Central memory CD4-positive, alpha-beta T cell (primary cell): Measurements from ENCODE around the gene OOSP1.
"Not testable (repeated sequence)": the region's sequence is repeated elsewhere in the genome, so short reads cannot be mapped to it uniquely, and the experiment has no call there.

Source experiments
- DNase-seq: peaks from one replicate; pipeline ENCODE4 v3.0.0; 2022
- total RNA-seq, 3 experiments: gene quantifications; one replicate each; lab custom pipeline; 2026; lab: John Stamatoyannopoulos, UW

The OOSP1 gene
- 0 reads per million in 3 experiments for total RNA-seq

GRCh38 chr11:59938132-59938531, at the start of gene OOSP1:
OOSP1 (plus strand) TSS chr11:59938432; CDS start chr11:59938455, 23 bp downstream.
- DNase-seq, result no peak

- DNase-seq, result no peak
These were observed 46.5 kb upstream of the OOSP1 start for GRCh38 chr11:59891781-59892181.

GRCh38 chr11:59894616-59895015, 43.6 kb upstream of the OOSP1 start:
- no peak for DNase-seq

DNA sequence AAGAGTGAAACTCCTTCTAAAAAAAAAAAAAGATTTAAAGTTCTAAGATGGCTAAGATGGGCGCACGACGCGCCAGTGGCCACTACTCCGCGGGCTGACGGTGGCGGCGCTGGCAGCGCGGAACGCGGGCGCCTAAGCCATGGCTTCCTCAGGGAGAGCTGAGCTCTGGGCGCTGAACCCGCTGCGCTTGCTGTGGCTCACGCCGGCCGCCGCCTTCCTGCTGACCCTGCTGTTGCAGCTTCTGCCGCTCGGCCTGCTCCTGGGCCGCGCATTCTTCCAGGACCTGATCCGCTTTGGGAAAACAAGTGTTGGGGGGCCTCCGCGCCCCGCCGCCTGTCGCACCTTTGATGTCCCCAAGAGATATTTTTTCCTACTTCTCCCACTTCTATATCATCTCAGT, 40.2 kb upstream of the OOSP1 start:
- DNase-seq, result no peak

- DNase-seq, result no peak
These were observed 39.6 kb upstream of the OOSP1 start for GRCh38 chr11:59898650-59899049.

DNA sequence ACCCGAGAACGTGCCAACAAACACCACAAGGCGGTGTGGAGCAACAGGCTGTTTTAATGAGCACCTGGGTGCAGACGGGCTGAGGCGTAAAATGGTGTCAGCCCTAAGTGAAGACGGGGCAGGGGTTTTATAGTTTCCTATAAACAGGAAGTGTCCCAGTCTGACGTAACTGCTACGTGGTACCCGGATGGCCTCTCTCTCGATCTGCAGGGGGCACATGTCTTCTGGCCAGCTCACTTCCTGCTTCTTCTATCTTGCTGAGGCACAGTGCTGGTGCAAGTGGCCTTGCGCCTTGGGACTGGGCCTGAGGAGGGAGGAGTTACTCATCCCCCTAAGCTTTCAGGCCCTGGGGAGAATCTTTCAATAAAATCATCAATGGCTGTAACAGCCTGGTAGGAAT, 38.7 kb upstream of the OOSP1 start:
- no peak for DNase-seq

DNA sequence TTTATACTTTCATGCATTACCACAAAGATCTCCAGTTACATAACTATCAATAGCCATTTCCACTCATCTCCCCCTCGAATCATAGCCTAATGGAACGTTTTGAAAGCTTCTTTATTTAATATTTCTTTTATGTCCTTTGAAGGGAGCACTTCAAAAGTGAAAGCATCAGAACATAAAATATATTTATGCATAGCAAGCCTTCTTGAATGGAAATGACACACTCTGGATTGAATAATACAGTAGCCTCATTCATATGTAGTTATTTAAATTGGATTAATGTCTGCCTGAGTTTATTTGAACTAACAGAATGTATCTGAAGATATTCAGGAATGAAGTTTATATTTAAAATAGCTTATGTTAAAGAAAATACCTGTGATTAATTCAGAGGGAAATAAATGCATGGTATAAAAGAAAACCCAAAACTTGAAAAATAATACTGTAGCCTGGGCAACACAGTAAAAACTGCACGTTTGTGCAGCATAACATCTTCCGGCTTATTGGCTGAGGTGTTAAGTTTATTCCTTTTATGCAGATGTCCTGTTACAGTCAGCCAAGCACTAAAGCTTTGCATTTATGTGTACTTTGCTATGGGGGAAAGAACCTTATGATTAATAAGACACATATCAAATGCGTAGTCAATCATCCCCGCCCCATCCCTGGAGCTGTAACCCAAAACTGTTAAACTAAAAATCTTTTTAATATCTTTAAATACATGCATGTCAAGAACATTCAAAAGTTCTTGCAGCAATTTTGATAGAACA, 37.7 kb upstream of the OOSP1 start:
- no peak for DNase-seq

DNA sequence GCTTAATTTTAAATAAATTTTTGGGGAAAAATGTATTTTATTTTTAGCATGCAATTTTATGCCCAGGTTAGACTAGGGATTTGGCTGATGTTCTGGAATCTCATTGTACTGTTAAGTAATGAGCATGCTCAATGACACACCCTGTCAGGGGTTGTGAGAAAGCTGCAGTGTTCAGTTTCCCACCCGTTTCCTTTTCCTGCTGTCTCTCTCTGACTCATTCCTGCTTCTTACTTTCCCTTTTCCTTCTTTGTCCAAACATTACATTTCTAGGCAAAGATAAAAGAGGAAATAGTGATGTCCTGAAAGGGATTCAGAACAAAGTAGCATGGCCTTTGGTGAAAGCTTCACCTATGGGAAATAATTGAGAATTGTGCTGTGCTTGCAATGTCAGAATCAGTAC, 36.9 kb upstream of the OOSP1 start:
- no peak for DNase-seq

GRCh38 chr11:59903569-59903968, 34.7 kb upstream of the OOSP1 start:
- not testable (repeated sequence) for DNase-seq

- DNase-seq, result no peak
These were observed 19.8 kb upstream of the OOSP1 start for GRCh38 chr11:59918480-59918879.

- no peak for DNase-seq
These were observed 19.1 kb upstream of the OOSP1 start for GRCh38 chr11:59918987-59919589.

- no peak for DNase-seq
These were observed 14.4 kb upstream of the OOSP1 start for GRCh38 chr11:59923813-59924212.

DNA sequence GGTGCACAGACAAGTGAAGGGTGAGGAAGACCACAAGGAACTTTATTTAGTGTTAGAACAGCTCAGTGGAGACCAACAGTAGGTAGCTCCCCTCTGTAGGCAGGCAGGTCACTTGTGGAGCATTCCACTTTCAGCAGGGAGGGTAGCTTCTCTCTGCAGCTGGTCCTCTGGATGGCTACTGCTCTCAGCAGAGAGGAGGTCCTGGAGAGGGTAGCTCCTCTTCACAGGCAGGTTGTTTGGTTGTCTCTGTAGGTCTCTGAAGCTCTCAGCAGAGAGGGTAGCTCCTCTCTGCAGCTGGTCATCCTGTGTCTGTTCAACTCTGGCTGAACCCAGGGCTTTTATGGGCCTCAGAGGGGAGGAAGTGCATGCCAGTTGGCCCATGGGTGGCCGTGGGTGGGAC, 6.5 kb upstream of the OOSP1 start:
- DNase-seq, result no peak

GRCh38 chr11:59938718-59939117, 486 bp downstream of the OOSP1 start:
- no peak for DNase-seq

DNA sequence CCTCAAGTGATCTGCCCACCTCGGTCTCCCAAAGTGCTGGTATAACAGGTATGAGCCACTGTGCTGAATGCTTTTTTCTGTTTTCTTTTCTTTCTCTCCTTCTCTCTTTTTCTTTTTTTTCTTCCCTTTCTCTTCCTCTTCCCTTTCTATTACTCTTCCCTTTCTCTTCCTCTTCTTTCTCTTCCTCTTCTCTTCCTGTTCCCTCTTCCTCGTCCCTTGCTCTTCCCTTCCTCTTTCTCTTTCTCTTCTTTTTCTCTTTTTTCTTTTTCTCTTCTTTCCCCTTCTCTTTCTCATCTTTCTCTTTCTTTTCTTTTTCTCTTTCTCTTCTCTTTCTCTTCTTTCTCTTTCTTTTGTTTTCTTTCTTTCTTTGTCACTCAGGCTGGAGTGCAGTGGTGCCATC, 1.2 kb downstream of the OOSP1 start:
- DNase-seq, result no peak

DNA sequence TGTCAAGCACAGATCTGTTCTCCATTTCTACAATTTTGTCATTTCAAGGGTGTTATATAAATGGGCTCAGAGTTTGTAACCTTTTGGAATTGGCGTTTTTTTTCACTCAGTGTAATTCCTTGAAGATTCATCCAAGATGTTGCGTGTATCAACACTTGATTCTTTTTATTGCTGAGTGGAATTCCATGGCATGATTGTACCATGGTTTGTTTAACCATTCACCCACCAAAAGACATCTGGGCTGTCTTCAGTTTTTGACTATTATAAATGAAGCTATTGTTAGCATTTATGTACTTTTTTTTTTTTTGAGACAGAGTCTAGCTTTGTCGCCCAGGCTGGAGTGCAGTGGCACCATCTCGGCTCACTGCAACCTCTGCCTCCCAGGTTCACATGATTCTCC, 2.9 kb downstream of the OOSP1 start:
- no peak for DNase-seq

GRCh38 chr11:59943997-59944714, 5.9 kb downstream of the OOSP1 start:
- no peak for DNase-seq

GRCh38 chr11:59944720-59945119, 6.5 kb downstream of the OOSP1 start:
- no peak for DNase-seq

DNA sequence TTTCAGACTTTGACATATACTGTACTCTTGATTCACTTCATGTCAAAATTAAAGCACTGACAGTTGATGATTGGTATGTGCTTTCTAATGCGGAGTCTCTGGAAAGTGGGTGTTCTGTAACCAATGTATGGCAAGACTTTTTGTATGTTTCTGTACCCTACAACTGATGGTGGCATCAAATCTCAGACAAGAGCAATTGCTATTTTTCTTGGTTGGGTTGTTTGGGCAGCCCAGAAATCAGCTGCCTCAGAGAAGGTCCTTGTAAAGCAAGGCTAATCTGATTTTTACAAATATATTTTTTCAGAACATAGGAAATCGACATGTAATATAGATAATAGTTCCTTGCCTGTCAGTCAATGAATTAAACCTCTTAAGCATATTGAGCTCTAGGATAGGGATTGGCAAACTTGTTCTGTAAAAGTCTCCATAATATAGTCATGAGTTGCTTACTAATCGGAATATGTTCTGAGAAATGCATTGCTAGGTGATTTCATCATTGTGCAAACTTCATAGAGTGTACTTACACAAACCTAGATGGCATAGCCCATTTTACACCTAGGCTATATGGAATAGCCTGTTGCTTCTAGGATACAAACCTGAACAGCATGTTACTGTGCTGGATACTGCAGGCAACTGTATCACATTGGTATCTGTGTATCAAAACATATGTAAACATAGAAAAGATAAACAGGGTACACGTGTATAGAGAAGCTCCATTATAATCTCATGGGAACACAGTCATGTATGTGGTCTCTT, 15.4 kb downstream of the OOSP1 start:
- no peak for DNase-seq

GRCh38 chr11:59954219-59954847, 16.1 kb downstream of the OOSP1 start:
- DNase-seq, result no peak

DNA sequence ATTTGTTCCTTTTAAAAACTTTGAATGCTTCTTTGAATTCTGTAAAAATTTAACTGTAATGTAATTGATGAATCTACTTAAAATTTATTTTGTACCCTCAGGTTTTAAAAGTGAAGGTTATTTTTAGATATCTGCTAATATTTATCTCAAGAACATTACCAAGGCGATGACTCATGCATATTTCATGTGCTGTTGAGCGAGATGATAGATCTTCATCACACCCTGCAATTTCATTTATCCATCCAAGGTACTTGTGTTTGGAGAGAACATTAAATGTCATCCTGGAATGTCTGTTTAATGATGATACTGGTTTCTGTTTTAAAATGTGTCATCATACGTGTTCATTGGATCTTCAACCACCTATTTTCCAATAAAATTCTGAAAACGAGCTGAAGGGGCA, 18.9 kb downstream of the OOSP1 start:
- no peak for DNase-seq

DNA sequence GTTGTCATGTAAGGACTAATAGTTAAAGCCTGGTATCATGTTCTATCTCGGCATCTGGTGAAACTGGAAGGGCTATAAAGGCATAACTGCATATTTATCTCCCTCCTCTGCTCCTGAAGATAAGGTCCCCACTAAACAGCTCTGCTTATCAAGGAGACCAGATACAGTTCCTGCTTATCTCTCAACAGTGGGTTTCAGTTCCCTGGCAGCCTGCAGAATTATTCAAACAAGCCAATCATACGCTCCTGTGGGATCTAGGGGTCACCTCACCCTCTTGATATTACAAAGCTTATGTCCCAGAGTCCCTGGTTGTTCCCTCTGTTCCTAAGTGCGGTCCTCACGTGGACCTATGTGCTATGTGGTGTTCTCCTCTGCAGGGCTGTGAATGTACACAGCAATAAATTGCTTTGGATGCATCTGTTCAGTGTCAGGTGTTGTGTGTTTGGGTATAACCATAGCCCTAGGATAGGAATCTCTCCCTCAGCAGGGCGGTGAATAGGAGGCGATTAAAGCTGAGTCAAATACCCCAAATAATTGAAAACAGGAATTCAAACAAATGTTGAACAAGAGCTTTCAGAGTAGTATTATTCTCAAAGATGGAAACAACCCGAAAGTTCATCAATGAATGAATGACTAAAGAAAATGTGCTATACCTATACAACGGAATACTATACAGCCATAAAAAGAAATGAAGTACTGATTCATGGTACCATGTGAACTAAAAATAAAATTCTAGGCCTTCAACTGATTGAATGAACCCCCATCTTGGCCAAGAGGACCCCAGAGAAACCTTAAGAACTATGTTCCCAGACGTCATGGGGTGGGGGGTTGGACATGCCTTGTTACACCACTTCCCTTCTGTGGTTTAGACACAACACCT, 22.5 kb downstream of the OOSP1 start:
- DNase-seq, result no peak
